GM12874 (cell line): ENCODE measurements around the gene SLCO2A1.

ENCODE experiments used
- TF ChIP-seq, protein P1 (sequence below): IDR thresholded peaks from 2 replicates; pipeline ENCODE4 v1.5.1; 2011; ENCODE audit warnings: low read depth, mild to moderate bottlenecking, control low read depth, low read length, moderate library complexity; ENCODE audit not compliant: insufficient read depth

The SLCO2A1 gene

DNA sequence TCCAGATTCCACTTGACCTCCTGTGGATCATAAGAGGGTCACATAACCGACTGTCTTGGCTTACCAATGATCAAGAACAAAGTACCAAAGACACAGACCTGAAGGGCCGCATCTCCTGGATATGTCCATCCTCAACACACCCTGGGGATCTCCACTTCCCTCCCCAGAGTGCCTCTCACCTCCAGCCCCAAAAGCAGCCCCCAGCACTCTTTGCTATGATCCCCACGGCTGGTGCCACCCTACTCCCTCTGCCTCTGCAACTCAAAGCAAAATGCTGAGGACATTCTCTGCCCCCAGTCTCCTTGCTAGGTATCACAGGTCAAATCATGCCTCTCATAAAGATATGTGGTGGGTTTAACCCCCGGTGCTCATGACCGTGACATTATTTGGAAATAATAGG is 32.7 kb downstream of the SLCO2A1 start:
- TF ChIP-seq, protein P1, sequence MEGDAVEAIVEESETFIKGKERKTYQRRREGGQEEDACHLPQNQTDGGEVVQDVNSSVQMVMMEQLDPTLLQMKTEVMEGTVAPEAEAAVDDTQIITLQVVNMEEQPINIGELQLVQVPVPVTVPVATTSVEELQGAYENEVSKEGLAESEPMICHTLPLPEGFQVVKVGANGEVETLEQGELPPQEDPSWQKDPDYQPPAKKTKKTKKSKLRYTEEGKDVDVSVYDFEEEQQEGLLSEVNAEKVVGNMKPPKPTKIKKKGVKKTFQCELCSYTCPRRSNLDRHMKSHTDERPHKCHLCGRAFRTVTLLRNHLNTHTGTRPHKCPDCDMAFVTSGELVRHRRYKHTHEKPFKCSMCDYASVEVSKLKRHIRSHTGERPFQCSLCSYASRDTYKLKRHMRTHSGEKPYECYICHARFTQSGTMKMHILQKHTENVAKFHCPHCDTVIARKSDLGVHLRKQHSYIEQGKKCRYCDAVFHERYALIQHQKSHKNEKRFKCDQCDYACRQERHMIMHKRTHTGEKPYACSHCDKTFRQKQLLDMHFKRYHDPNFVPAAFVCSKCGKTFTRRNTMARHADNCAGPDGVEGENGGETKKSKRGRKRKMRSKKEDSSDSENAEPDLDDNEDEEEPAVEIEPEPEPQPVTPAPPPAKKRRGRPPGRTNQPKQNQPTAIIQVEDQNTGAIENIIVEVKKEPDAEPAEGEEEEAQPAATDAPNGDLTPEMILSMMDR, result no peak

DNA sequence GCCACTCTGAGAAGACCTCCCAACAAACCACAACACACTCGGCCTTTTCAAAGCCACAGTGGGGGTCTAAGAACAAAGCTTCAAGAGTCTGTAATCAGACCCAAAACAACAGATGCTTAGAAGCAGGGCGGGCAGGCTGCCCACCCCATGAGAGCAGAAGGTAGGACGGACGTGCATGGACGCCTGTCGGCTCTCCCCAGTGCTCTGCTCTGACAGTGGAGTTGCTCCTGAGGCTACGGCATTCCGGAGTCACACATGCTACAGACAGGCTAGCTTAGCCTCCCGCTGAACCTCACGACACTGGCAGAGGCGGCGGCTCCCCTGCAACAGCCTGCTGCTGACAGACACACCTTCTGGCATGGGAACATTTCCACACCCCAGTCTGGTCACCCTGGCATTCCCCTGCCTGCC is 33.5 kb downstream of the SLCO2A1 start:
- TF ChIP-seq, protein P1, result no peak

DNA sequence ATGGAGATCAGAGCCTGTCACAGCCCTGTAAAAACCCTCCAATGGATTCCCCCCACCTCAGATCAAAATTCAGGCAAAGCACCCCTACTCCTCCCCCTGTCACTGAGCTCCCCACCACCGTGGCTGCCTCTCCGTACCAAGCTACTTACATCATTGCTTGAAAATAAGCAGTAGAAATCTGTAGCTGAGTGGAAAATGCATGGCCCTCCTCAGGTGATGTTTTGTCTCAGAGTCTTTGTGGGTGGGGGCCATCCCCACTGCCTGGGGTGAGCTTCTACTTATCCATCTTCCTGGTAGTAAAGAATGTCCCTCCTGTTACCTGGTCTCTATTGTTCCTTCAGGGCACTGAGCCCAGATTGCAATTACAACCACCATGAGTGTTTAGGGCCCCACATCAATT is 34.5 kb downstream of the SLCO2A1 start:
- TF ChIP-seq, protein P1, result no peak

DNA sequence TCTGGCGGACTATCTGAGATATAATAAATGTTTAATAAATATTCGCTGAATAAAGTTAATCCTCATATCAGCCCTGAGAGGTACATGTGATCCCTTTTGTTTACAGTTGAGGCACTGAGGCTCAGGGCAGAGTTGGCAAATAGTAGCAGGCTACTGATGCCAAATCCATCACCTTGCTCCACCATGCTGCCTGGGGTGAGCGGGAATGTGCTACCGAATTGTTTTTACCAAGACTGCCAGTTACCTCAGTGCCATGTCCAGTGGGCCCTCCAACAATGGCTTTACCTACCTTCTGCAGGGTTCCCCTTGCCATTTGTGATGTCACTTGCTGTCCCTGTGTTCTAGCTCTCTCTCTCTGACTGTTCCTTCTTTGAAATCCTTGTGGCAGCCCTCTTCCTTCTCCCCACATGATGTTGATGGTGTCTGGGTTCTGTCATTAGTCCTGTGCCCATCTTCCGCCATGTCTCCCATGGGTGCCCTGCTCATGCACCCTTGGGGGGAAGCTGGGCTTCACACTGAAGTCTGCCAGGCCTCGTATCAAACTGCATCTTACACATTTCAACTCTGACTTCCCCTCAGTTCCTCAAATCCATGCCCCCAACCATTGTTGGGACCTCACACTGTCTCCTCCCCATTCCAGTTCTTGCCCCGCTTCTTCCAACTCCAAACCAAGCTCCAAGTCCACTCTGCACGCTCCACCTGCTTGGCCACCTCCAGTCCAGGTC is 35.4 kb downstream of the SLCO2A1 start:
- TF ChIP-seq, protein P1, result no peak

DNA sequence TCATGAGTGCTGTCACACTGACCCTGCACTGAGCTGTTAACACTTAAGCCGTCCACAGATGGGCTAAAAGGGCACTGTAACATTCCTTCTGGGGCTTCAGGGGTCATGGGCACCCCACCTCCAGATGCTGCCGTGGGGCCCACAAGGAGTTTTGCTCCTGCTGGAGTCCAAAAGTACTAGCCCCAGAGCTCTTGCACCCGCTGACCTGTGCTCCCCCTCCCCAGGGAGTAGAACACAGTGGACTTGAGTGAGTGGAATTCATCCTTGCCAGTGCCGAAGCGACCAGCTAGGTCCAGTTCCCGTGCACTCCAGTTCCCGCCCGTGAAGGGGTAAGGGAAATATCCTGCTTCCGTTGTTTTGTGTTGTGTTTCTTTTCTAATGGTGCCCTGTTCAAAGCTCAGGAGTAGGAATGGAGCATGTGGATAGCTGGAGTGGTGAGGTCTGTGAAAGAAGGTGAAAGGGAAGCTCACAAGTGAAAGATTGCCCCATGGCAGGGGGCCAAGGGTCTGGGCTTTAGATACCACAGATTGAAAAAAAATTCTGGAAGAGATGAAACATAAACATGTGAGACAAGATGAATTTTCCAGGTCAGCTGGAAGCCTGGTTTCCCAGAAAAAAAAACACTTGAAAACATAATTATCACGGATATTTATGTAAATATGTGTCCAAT is 36.6 kb downstream of the SLCO2A1 start:
- TF ChIP-seq, protein P1, result no peak

DNA sequence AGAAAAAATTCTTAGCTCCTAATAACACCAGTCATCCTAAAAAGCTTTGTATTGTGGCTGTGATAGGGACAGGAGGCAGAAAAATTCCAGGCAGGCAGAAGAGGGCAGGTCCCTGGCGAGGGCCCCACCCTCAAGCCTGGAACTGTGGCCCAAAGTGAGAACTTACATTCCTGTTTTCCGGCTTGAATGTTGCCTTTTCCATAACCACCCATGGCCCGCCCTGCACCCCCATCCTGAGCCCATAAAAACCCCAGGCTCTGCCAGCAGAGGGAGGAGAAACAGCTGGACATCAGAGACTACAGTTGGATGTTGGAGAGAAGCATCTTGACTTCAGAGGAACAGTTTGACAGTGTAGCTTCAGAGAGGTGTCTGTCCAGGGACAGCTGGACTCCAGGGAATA is 37.3 kb downstream of the SLCO2A1 start:
- TF ChIP-seq, protein P1, result no peak

DNA sequence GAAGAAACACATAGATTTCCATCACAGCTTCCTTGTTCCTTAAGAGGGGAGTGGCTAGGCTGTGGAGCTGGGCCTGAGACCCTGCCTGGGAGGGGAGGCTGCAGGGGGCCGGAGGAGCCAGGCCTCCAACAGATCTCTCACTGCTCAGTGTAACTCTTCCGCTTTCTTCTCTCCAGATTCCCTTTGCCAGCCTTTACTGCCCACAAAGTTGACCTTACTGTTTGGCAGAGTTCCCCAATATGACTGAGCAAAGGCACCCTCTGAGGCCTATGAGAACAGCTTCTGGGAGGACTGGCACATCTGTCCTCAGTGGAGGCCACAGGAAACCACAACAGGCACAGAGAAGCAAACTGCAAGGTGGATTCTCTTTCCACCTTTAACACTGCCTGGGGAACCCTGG is 38.1 kb downstream of the SLCO2A1 start:
- TF ChIP-seq, protein P1, result no peak
